Caco-2 (cell line): Measurements from ENCODE around the gene CORO2B. TPM values are rescaled to one million over a fixed set of nuclear protein-coding genes. Genes with fewer than 3 reads are reported as not detected.

ENCODE experiments used
- BruUV-seq: library from RNA; stranded (reverse); fragments of 400-500 nt; replicated peaks from 2 replicates; lab custom pipeline; 2021; lab: Mats Ljungman, UMichigan
- CTCF ChIA-PET: fragments of 300-600 bp; sonication (Branson Sonifier 250); formaldehyde crosslinking; loops from one replicate; lab custom pipeline; 2022; ENCODE audit warnings: antibody characterized with exemption; lab: Charles Lee
- POLR2A ChIA-PET: fragments of 300-600 bp; sonication (Branson Sonifier 250); formaldehyde crosslinking; loops from one replicate; lab custom pipeline; 2022; ENCODE audit warnings: antibody characterized with exemption; lab: Charles Lee
- DNase-seq, 2 experiments: peaks; one replicate each; pipeline versions ENCODE4 v3.0.0 to v3.0.0-alpha.2; 2020 to 2022
- H3K27me3 ChIP-seq: replicated peaks from 2 replicates; pipeline ENCODE4 v1.6.0; 2011; ENCODE audit warnings: low read length; ENCODE audit not compliant: control insufficient read depth, insufficient read depth
- H3K36me3 ChIP-seq: 2 replicates; pipeline ENCODE4 v1.5.1; 2011; ENCODE audit warnings: low read length; ENCODE audit not compliant: control insufficient read depth, insufficient read depth
- H3K4me1 ChIP-seq: fragments of 250-450 bp; sonication (Bioruptor Pico); 2 replicates; pipeline ENCODE4 v1.5.1; 2020; ENCODE audit warnings: mild to moderate bottlenecking
- H3K4me3 ChIP-seq: 2 replicates; pipeline ENCODE4 v1.5.1; 2011; ENCODE audit warnings: low read depth, mild to moderate bottlenecking, control low read depth, low read length
- H3K9me3 ChIP-seq: fragments of 250-450 bp; sonication (Bioruptor Pico); 2 replicates; pipeline ENCODE4 v1.5.1; 2020; ENCODE audit warnings: mild to moderate bottlenecking, moderate library complexity
- H3K27ac Mint-ChIP-seq: one replicate; pipeline ENCODE4 v1.8.0; 2022; ENCODE audit warnings: mixed read lengths; ENCODE audit not compliant: unreplicated experiment
- H3K27me3 Mint-ChIP-seq: one replicate; pipeline ENCODE4 v1.8.0; 2022; ENCODE audit warnings: mixed read lengths; ENCODE audit not compliant: insufficient read depth, unreplicated experiment
- H3K36me3 Mint-ChIP-seq: one replicate; pipeline ENCODE4 v1.8.0; 2022; ENCODE audit warnings: mild to moderate bottlenecking, mixed read lengths; ENCODE audit not compliant: insufficient read depth, unreplicated experiment
- H3K4me1 Mint-ChIP-seq: one replicate; pipeline ENCODE4 v1.8.0; 2022; ENCODE audit warnings: low read depth, mixed read lengths; ENCODE audit not compliant: unreplicated experiment
- H3K4me3 Mint-ChIP-seq: one replicate; pipeline ENCODE4 v1.8.0; 2022; ENCODE audit warnings: mild to moderate bottlenecking, moderate library complexity, mixed read lengths; ENCODE audit not compliant: unreplicated experiment
- H3K9me3 Mint-ChIP-seq: one replicate; pipeline ENCODE4 v1.8.0; 2022; ENCODE audit warnings: mixed read lengths; ENCODE audit not compliant: unreplicated experiment
- intact Hi-C: fragments of 100-400 bp; cut with micrococcal nuclease; formaldehyde crosslinking; loops from one replicate; pipeline ENCODE4 v1.10.0; 2022; ENCODE audit not compliant: unreplicated experiment
- total RNA-seq: library from RNA; stranded (reverse); gene quantifications from 2 replicates; pipeline ENCODE4 v1.2.3, GENCODE V29; 2022
- TF ChIP-seq, protein P1 (sequence below), 2 experiments: fragments of 200-600 bp in 1 of 2; IDR thresholded peaks; 1 replicate in 1 of 2; 2 replicates in 1 of 2; pipeline versions ENCODE4 v1.5.1 to v1.8.0; 2011 to 2022; ENCODE audit warnings: antibody characterized with exemption in 1 of 2, control low read depth in 1 of 2, inconsistent platforms in 1 of 2, low read depth in 1 of 2, low read length in 1 of 2, mild to moderate bottlenecking in 1 of 2, moderate library complexity in 1 of 2; ENCODE audit not compliant: insufficient read depth in 1 of 2, severe bottlenecking in 1 of 2, unreplicated experiment in 1 of 2

Gene CORO2B
- total RNA-seq, 1 experiment from 2014 or later: 0.25 TPM

DNA sequence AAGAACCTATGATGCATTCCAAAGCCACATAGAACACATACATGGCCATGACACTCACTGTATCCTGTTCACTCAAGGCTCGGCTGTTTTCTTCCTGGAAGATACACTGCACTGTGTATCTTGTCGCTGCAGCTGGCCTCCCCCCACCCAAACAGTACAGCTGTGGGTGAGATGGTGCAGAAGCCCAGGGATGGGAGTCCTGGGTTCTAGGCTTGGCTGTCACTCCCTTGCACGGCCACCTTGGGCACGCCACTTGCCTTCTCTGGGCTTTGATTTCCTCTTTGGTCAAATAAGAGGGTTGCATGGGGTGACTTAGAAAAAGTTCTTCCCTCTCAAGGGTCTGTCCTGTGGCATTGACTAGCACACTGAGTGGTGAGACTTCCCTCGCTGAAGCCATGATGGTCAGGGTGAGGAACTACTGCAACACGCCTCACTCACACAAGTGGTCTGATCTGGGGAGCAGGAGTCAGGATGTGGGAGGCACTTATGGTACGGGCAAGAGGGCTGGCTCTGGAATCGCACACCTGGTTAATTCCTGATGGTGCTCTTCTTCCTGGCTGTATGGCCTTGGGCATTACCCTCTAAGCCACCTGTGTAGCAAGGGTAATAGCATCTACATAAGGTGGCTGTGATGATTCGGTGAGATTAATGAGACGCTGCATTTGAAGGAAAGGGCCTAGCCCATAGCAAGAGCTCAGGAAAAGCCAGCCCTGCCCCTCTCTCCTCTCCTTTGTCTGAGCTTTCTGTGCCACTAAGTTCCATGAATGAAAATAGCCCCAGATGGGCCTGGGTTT, 197.9 kb downstream of the CORO2B start:
- H3K9me3 ChIP-seq: no peaks in the 10 kb centered on the region
- H3K27me3 ChIP-seq: no peaks in the 10 kb centered on the region
- no TSS peak for BruUV-seq
- intact Hi-C loops: no loop called here
- no peak for DNase-seq
- no peaks in the 10 kb centered on the region for H3K9me3 Mint-ChIP-seq
- peaks cover 37% of the 10 kb centered on the region for H3K36me3 Mint-ChIP-seq
- no peak overlapping the region for H3K27ac Mint-ChIP-seq
- H3K4me3 Mint-ChIP-seq: no peak overlapping the region
- no peaks in the 10 kb centered on the region for H3K36me3 ChIP-seq
- H3K4me1 ChIP-seq: no peaks in the 10 kb centered on the region
- H3K4me3 ChIP-seq: no peak overlapping the region
- ChIA-PET CTCF (no interaction called here), POLR2A (no interaction called here)
- no peaks in the 10 kb centered on the region for H3K27me3 Mint-ChIP-seq
- TF ChIP-seq, protein P1, sequence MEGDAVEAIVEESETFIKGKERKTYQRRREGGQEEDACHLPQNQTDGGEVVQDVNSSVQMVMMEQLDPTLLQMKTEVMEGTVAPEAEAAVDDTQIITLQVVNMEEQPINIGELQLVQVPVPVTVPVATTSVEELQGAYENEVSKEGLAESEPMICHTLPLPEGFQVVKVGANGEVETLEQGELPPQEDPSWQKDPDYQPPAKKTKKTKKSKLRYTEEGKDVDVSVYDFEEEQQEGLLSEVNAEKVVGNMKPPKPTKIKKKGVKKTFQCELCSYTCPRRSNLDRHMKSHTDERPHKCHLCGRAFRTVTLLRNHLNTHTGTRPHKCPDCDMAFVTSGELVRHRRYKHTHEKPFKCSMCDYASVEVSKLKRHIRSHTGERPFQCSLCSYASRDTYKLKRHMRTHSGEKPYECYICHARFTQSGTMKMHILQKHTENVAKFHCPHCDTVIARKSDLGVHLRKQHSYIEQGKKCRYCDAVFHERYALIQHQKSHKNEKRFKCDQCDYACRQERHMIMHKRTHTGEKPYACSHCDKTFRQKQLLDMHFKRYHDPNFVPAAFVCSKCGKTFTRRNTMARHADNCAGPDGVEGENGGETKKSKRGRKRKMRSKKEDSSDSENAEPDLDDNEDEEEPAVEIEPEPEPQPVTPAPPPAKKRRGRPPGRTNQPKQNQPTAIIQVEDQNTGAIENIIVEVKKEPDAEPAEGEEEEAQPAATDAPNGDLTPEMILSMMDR (IDR thresholded peaks at IDR 0.05; ENCODE audit: insufficient read depth in 1 of 2, low read depth in 1 of 2, low read length in 1 of 2, severe bottlenecking in 1 of 2, unreplicated experiment in 1 of 2): no peak
- H3K4me1 Mint-ChIP-seq: no peaks in the 10 kb centered on the region

Other genes with a start within 250 kb of the CORO2B start
- 0.18 TPM in 1 of 2 replicates, not detected in the other for gene ITGA11, start 146.8 kb upstream of the CORO2B start, total RNA-seq
- gene ANP32A, start 241.9 kb downstream of the CORO2B start, total RNA-seq: 169 and 178 TPM in 2 replicates